Measurements from ENCODE around the gene CPNE7.
"Not testable (repeated sequence)": the region's sequence is repeated elsewhere in the genome, so short reads cannot be mapped to it uniquely, and the experiment has no call there.

Gene CPNE7

DNA sequence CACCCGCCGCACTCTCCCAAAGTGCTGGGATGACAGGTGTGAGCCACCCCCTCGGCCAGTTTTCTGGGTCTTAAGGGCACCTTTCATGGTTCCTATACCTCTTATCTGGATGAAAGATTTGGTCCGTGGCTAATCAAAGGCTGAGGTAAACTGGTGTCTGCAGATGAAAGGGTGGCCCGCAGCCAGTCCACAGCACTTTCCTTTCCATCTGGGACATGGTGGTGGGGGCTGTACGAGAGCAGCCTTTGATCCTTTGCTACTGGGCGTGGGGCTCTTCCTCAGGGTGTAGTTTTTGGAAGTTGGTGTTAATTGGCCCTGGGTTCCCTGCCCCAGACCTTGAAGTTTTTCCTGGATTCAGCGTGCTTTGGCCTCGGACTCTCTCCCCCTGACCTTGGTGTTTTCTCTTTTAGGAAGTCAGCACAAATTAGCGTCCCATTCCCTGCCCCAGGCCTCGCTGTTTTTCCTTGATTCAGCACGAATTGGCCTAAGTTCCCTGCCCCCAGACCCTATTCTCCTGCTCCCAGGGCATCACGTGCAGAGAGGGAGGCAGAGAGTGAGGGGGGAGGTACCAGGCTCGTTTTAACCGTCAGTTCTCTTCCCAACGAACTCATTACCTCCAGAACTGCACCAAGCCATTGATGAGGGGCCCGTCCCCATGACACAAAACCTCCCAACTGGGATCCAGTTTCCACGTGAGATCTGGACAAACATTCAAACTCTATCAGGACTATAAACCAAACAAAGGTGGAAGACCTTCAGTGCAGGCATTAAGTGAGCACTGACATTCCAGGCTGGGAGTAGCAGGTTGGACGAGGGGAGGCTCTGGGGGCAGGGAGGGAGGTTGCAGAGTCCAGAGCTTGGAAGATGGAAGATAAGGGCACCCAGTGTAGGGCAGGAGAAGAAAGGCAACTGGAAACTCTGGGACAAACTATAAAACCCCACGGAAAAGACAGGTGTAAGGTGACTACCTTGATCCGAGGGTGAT is 49.5 kb downstream of the CPNE7 start:
- DNase-seq = no peak

DNA sequence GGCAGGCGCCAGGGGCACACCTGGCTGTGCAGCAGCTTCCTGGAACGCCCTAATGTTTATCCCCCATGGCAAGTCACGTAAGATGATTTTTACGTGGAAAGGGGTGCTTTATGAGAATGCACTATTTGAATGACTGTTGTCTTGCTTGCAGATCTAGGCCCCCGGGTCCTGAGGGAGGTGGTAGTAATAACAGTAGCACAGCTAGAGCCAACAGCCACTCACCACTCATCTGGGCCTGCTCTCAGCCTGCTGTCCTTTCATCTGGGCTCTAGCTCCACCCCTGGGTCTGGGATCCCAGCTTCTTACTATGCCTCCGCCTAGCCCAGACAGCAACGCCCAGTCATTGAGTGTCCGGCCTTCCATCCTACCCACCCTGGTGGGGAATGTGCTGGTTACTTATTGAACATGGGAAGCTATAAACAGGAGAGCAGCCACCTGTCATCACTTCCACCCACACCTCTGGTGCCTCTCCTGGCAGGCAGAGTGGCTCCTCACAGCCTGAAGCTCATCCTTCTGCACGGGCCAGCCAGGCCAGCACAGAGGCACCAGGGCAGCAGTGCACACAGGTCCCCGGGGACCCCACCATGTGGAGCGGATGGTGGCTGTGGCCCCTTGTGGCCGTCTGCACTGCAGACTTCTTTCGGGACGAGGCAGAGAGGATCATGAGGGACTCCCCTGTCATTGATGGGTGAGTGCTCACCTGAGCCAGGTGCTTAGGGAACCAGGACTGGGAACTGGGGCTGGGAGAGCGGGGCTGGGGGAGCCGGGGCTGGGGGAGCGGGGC is 54.5 kb downstream of the CPNE7 start:
- DNase-seq = no peak

DNA sequence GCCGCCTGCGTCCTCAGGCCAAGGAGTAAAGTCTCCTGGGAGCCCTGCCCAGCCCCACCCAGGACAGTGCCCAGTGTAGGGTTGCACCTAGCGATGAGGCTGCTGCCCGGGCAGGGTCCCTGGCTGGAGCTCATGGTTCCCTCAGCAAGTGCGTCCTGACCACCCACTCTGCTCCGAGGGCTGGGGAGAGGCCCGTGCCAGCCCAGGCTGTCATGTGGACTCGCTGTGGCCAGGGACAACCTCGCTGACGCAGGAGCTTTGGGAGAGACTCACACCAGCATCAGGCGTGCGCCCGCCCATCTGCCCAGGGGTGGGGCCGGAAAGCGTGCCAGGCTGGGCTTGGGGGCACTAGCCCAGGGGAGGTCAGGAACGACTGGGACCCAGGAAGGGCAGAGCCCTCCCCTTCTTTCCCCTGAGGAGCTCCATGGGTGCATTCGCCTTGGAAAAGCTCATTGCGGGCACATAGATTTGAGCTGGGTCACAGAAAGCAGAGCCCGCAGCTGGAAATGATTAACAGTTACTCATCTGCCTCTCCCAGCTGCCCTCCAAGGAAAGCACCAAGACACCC is 57.6 kb downstream of the CPNE7 start:
- no peak for DNase-seq

DNA sequence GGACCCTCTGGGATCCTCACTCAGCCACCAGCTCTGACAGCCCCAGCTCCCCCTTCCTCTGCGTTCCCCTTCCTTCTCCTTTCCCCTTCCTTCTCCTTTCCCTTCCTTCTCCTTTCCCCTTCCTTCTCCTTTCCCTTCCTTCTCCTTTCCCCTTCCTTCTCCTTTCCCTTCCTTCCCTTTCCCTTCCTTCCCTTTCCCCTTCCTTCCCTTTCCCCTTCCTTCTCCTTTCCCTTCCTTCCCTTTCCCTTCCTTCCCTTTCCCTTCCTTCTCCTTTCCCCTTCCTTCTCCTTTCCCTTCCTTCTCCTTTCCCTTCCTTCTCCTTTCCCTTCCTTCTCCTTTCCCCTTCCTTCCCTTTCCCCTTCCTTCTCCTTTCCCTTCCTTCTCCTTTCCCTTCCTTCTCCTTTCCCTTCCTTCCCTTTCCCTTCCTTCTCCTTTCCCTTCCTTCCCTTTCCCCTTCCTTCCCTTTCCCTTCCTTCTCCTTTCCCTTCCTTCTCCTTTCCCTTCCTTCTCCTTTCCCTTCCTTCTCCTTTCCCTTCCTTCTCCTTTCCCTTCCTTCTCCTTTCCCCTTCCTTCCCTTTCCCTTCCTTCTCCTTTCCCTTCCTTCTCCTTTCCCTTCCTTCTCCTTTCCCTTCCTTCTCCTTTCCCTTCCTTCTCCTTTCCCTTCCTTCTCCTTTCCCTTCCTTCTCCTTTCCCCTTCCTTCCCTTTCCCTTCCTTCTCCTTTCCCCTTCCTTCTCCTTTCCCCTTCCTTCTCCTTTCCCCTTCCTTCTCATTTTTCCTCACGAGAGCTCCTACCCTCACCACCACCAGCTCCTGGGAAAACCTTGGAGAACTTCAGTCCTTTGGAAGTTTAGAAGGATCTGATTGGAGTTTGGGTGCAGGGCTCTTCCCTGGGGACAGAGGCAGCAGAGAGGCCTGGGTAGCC is 59.2 kb downstream of the CPNE7 start:
- not testable (repeated sequence) for DNase-seq

DNA sequence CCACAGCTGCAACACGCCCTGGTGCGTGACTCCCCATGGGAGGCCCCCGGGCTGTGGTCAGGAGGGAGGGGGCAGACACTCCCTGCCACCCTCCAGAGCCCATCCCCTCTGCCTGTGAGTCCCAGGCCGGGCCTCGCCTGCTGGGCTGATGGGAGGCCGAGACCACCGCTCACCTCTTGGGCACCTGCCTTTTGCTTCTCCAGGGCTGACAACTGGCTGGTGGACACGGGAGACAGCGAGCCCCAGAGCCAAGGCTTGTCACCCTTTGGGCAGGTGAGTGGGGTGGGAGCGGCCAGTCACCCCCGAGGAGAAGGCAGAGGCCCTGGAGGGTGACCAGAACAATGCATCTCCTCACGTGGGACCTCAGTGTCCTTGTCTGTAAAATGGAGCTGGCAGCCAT is 61.1 kb downstream of the CPNE7 start:
- DNase-seq = no peak

DNA sequence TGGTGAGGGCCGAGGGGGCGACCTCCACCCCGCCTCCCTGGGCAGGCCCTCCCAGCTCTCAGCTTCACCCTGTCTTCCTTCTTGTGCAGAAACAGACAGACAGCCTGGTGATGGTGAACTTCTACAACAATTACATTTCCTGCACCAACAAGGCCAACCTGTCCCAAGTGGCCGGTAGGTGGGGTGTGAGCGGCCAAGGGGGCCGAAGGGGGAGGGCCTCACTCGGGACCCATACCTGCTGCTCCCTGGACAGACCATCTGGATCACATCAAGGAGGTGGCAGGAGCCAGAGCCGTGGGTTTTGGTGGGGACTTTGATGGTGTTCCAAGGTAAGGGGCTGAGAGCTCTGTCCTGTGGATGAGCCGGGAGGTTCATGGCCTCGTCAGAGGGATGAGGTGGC is 61.8 kb downstream of the CPNE7 start:
- DNase-seq = no peak

DNA sequence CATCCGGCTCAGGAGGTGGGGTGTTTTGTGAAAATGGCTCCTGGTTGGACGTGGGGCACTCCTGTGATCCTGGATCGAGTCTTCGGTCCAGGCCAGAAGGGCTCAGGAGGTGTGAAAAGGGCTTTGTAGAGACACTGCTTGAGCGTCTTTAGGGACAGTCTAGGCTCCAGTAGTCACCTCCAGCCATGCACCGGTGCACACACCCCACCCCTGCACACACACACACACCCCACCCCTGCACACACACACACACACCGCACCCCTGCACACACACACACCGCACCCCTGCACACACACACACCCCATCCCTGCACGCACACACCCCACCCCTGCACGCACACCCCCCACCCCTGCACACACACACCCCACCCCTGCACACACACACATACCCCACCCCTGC is 62.9 kb downstream of the CPNE7 start:
- no peak for DNase-seq

DNA sequence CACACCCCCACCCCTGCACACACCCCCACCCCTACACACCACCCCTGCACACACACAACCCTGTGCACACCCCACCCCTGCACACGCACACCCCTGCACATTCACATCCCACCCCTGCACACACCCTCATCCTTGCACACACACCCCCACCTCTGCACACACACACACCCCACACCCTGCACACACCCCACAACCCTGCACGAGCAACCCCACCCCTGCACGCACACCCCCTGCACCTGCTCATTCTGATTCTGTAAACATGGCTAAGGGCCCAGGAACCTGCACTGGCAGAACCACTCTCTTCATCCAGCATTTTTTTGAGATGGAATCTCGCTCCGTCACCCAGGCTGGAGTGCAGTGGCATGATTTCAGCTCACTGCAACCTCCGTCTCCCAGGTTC is 63.8 kb downstream of the CPNE7 start:
- no peak for DNase-seq

DNA sequence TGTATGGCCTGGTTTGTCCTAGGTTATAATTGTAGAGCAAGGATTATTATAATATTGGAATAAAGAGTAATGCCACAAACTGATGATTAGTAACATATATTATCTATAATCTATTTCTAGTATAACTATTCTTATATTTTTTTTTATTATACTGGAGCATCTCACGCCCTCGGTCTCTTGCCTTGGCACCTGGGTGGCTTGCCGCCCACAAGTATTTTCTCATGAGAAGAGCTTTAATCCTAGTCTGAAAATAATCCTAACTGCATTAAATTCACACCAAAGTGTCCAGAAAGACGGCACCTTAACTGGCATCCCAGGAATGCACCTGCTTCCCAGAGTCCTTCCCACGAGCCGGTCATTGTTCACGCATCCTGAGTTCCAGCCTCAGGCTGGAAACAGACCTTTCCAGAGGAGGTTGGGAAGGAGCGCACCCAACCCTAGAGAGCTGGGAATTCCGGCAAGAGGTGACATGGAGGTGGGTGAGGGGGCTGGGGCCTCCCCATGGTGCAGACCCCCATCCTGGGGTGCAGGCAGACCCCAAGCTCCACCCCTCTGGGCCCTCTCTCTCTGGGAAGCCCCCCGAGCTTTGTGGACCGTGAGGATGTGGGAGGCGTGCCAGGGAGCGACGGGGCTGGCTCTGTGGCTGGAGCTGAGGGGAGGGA is 66.0 kb downstream of the CPNE7 start:
- DNase-seq = no peak

DNA sequence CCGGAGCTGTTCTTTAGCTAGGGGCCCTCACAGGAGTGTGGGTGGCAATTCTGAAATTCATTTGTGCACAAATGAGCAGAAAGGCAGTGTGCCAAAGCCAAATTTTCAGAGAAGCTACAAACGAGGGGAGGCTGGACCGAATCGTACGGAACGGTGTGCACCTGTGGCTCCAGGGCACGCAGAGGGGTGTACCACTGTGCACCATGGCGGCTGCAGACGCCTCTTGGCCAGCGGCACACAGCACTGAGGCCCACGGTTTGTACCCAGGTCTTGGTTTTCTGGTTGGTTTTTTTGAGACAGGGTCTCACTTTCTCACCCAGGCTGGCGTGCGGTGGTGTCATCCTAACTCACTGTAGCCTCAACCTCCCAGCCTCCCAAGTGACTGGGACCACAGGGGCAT is 67.0 kb downstream of the CPNE7 start:
- no peak for DNase-seq

DNA sequence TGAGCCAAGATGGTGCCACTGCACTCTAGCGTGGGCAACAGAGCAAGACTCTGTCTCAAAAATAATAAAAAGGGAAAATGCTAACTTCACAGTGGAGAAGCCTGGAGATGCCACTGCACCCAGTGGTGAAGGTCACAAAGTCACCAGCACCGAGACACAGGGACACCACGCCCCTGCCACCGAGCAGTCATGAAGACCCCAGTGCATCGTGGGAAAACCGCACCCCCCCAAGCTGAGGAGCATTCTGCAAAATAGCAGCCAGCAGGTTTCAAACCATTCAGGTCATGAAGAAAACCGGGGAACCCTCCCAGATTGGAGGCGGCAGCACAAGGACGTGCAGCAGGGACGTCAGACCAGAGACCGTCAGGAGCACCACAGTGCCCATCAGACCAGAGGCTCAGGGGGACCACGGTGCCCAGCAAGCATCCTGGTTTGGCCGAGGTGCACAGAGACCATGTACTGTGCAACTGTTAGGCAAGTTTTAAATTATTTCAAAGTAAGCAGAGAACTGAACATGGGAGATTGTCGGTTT is 68.3 kb downstream of the CPNE7 start:
- DNase-seq = no peak

DNA sequence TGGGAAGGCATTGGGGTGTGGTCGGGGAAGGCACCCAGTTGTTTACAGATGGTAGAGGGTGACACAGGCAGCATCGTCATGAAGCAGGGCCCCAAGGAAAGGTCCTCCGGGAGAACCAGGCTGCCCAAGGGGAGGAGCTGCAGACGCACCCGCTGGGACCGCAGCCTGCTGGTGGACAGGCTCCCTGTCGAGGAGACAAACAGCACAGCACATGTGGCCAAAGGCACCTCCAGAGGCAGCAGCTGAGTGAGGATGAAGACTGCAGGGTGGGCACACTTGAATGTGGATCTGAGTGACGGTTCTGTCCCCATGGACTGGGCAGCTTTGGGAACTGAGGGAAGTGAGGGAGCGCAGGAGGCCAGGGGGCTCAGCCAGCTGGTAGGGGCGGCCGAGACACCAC is 69.6 kb downstream of the CPNE7 start:
- DNase-seq = no peak

DNA sequence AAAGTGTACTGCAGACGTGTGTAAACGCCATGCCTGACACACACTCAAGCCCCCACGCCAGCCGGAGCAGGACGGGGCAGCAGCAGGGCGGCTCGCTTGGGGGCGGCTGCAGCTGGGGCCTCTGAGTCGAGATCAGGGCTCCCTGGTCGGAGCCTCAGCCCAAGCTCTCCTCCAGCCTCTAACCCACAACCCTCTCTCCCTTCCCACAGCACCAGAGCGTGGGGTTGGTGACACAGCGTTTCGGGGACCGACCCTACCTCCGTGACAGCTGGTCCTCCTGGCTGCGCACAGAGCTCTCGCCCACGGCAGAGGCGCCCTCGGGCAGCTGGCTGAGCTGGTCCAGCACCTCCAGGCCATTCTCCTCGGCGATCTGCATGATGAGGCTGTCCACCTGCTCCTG is 70.7 kb downstream of the CPNE7 start:
- DNase-seq = no peak
